ENCODE results near the gene DNASE1L1.
A peak's percentile ranks its signal among the peaks of the same experiment; 100 is the strongest.

The DNASE1L1 gene

DNA sequence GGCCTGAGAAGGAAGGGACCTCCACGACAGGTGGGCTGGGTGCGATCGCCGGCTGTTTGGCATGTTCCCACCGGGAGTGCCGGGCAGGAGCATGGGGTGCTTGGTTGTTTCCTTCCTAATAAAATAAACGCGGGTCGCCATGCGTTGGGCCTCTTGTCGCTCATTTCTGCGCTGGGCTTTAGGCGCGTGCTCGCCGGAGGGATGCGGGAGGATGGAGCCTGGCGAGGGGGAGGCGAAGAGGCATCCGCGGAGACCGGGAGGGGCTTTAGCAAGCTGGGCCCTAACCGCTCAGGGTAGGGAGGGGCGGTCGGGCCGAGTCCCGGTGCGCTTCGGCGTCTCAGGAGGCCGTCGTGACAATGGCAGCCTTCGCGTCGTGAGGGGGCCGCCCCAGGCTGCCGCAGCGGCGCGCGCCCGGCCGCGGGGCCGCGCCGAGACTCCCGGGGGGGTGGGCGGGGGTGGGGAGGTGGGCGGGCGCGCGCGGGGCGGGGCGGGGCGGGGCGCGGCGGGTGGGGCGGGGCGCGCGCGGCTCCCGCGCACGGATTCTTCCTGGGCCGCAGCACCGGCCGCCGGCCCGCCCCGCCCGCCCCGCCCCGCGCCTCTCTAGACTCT is 27.4 kb upstream of the DNASE1L1 start:
- no peak for DNase-seq

DNA sequence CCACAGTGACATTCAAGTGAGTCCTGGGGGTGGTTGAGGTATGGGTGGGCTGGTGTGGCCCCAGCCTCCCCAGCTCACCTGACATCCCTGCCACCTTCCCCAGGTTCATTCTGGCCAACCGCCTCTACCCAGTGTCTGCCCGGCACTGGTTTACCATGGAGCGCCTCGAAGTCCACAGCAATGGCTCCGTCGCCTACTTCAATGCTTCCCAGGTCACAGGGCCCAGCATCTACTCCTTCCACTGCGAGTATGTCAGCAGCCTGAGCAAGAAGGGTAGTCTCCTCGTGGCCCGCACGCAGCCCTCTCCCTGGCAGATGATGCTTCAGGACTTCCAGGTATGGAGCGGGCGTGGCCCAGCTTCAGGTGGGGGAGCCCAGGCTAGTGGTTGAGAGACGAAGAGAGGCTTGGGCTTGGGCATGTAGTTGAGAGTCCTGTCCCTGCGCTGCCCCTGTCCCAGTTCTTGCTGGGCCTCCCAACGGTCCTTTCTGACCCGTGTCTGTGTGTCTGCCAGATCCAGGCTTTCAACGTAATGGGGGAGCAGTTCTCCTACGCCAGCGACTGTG is 26.2 kb upstream of the DNASE1L1 start:
- DNase-seq, result no peak

DNA sequence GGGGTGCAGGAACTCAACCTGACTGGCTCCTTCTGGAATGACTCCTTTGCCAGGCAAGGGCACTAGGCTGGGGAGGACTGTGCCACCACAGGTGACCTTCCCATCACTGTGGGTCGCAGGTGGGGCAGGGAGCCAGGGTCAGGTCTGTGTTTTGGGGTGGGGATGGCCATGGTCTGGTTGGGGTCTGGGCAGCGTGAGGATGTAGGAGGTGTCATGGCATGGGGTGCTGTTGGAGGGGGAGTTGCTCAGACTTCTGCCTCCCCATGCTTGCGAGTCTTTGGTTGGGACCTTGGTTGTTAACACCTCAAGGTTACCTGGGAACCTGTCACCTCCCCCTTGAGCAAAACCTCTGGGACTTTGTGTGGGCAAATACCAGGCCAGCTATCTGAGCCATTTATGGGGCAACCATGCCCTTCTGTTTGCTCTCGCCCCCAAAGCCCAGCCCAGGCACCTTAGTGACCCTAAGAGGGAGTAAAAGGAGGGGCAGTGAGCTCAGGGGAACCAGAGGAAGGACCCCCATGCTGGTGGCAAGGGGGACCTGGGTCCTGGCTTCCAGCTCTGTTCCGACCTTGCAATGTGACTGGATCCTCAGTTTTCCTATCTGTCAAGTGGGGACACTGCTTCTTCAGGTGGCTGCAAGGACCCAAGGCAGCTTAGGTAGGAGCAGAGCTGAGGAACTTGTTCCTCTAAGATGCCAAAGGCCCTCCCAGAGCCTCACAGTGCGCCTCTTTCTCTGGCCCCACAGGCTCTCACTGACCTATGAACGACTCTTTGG is 25.5 kb upstream of the DNASE1L1 start:
- DNase-seq, result no peak

DNA sequence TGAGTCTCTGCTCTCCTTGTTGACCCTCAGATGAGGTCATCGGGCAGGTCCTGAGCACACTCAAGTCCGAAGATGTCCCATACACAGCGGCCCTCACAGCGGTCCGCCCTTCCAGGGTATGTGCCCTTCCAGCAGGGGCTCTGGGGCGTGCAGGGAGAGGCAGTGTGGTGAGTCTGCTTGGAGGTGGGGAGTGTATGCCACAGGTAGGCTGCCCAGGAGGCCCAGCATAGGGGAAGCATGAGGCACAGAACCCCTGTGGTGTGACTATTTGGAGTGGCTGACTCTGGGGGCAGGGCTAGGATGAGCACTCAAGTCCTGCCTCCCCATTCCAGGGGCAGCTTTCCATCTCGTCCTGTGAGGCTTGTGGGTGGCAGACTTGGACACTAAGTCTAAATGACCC is 24.6 kb upstream of the DNASE1L1 start:
- no peak for DNase-seq

DNA sequence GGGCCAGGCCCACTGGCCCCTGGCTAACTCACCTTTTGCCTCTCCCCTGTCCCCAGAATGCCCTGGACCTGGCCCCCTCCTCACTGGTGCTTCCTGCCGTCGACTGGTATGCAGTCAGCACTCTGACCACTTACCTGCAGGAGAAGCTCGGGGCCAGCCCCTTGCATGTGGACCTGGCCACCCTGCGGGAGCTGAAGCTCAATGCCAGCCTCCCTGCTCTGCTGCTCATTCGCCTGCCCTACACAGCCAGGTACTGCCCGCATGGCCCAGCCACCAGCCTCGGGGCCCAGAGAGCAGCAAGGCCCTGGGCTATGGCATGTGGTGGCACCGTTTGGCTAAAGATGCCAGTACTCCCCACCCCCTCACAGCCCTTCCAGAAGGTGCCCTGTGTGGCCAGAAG is 23.2 kb upstream of the DNASE1L1 start:
- no peak for DNase-seq

DNA sequence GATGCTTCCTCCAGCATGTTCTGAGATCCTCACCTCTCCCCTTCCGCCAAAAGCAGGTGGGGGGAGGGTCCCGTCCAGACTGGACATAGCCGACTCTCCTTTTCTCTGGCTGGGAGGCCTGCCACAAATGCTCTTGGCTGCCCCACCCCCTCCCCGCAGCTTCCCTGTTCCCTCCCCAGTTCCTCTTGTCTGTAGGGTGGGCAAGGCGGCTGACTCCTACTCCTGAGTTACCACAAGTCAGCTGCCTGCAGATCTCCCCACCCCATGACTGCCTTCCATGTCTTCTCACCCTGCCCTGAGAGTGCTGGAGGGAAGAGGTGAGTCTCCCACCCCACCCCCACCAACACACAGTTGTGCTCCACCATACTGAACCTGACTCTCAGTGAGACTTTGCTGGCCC is 22.3 kb upstream of the DNASE1L1 start:
- no peak for DNase-seq

DNA sequence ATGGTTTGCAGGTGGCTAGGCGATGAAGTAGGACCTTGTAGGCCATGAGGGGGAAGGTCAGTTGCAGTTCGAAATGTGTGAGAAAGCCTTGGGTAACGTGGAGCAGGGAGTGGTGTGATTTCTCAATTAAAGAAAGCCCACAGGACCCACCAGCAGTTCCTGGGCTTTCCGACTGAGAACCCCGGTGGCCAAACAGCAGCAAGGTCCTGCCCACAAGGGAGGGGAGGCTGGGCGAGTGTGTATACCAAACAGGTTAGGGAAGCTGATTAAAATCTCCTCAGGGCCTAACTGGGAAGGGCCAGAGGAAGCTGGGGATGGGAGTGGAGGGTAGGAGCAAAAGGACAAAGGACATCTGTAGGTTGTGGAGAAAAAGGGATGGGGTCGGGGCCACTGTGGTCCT is 21.9 kb upstream of the DNASE1L1 start:
- no peak for DNase-seq

DNA sequence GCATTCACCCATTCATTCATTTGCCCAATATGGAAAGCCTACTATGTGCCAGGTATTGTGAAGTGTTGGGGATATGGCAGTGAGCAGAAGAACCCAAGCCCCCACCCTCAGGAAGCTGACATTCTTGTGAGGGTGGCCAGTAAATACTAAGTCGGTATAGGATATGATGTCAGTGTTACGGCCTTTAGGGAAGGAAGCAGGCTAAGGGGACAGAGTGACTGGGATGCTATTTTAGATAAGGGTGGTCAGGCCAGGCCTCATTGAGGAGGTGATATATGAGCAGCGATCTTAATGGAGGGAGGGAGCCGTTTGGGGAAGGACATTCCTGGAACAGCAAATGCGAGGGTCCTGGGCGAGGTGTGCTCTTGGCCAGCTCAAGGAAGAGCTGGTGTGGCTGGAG is 21.4 kb upstream of the DNASE1L1 start:
- no peak for DNase-seq

DNA sequence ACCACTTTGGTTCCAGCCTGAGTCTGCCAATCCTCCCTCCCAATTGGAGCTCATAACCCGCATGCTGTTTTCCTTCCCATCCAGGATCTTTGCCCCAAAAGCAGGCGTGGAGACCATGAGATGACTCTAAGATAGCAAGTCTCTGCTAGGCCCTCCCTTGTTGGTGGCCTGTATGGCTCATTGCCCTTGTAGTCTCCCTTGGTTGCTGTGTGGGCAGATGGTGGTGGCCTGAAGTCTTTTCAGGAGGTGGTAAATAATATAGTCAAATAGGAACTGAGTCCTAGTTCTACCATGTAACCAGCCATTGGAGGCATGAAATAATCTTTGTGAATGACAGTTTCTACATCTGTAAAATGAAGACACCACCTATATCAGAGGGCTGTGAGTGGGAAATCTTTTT is 20.7 kb upstream of the DNASE1L1 start:
- DNase-seq, result no peak

DNA sequence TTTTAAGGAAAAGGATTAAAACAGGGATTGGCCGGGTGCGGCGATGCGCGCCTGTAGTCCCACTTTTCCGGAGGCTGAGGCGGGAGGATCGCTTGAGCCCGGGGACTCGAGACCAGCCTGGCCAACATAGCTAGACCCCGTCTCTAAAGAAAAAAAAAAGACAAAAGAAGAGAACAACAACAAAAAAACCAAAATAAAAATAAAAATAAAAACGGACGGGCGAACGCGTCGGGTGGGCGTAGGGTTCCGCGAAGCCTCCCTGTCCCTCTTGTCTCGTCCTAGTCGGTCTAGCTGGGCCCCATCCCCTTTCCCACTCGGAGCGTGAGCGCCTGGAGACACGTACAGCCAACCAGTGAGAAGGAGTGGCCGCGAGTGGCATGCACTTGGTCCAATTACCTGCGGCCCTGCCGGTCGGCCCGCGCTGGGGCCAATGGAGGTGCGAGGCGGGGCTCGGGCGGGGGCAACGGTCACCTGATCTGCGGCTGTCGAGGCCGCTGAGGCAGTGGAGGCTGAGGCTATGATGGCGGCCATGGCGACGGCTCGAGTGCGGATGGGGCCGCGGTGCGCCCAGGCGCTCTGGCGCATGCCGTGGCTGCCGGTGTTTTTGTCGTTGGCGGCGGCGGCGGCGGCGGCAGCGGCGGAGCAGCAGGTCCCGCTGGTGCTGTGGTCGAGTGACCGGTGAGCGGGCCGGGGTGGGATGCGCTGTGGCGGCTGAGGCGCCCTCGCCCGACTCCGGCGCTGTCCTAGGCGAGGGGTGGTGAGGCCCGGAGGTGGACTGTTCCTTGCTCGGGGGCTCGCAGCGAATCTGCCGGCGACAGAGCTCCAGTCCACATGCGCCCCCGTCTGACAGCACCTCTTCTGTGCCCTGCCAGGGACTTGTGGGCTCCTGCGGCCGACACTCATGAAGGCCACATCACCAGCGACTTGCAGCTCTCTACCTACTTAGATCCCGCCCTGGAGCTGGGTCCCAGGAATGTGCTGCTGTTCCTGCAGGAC is 19.4 kb upstream of the DNASE1L1 start, which contains the start of gene ATP6AP1:
TSS of gene ATP6AP1 (plus strand) at position 502 of the 996 bp plus-strand sequence. CDS start at position 518, 16 bp downstream.
- peak; percentile 91 for DNase-seq

DNA sequence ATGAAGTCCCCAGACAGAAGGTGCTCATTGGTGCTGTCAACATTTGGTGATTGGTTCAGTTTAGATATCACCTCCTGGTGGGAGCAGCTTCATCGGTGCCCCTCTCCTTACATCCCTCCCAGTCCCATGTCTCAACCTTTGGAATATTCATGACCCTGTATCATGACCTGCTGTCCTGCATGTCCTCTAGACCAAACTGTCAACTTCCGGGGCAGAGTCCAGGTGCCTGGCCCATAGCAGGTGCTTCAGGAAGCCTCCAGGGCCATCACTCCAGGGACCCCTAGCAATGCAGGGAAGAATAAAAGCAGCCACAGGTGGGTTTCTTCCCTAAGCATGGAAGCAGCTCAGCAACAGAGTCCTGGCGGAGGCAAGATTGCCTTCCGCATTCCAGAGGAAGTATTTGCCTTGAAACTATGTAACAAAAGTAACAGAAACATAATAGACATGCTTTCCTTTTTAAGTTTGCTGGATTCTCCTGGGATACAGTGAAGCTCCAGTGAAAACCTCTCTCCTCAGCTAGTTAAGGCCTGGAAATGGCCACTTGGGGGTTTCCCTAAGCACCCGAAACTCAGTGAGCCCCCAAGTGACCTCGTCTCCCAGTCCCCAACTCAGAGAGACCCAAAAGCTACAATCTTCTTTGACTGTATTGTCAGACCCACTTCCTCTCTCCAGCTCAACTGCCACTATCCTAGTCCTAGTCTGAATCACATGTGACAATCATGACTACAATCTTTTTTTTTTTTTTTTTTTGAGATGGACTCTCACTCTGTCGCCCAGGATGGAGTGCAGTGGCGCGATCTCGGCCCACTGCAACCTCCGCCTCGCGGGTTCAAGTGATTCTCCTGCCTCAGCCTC is 18.1 kb upstream of the DNASE1L1 start:
- DNase-seq, result no peak

DNA sequence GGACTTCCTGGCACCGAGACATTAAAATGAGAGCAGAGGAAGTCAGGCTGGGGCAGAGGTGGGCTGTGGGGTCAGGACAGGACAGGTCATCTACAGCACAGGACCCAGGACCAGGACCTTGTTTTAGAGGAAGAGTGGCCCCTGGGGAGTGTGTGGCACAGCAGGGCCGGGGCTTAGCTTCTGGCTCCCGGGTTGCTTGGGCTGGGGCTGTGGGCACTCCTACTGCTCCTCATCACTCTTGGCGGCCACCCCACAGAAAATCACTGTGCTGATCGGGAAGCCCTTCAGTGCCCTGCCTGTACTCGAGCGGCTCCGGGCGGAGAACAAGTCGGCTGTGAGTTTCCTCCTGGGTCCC is 11.3 kb upstream of the DNASE1L1 start:
- DNase-seq, result no peak

DNA sequence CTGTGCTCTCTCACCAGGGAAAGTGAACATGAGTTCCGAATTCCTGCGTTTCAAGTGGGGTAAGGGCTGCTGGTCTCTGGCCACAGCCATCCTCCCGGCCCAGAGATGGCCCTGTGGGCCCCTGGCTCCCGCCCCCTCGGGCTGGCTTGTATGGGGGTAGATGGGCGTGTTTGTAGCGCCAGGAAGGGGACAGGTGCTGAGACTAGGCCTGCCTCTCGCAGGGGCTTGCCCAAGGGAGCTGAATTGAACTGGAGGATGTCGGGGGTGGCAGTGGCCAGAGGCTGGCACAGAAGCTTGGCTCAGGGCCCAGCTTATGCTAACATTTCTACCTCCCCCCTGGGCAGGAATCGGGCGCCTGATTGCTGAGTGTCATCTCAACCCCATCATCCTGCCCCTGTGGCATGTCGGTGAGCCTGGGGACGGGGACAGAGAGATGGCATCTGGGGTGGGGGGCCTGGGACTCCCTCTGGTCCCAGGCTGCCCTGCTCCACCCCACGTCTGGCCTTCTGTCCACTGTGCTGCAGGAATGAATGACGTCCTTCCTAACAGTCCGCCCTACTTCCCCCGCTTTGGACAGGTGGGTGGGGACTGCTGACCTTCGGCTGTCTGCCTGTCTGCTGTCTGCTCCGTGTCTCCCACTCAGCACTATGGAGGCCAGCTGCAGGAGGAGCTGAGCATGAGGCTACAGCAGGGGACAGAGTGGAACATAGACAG is 10.8 kb upstream of the DNASE1L1 start:
- no peak for DNase-seq

DNA sequence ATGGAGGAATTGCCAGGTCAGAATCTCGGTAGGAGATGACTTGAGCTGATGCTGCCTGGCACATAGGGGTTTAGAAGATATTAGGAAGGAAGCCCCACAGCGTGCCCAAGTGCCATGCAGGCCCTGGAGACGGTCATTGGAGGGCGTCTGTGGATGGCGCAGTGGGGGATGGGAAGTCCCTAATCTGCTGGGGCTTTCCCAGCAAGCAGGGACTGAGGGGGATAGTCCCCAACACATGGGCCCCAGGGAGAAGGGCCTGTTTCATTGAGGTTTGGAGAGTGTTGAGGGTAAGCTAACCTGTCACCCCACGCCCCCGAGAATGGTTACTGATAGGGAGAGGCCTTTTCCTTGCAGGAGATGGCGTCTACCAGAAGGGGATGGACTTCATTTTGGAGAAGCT is 10.1 kb upstream of the DNASE1L1 start:
- no peak for DNase-seq

DNA sequence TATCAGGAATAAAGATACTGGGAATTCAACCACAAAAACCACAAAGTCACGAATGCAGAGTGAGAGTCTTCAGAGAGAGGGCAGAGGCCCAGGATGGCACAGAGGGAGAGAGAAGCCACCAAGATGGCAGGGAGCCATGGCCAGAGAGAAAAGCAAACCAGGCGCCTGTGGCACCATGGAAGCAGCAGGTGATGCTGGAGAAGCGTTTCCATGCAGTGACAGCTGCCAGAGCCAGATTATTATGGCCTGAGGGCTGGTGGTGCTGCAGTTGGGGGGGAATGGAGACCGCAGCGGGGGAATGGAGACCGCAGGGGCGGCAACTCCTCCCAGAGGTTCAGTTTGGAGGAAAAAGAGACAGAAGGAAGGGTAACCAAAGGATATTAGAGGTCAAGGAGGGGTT is 8.1 kb upstream of the DNASE1L1 start:
- DNase-seq, result no peak

DNA sequence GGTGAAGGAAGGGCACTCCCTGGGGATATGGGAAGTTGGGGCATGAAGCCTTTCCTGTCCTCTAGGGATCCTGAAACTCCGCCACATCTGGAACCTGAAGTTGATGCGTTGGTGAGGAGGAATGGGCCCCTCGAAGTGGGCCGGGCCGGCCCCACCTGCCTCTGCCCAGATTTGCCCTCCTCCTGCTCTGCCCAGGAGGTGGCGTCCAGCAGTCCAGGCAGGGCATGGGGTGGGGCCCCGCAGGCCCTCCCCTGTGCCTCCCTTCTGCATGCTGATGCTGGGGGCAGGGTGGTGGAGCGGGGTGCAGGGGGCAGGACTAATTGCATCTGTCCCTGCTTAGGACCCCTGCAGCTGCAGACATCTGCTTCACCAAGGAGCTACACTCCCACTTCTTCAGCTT is 4.1 kb upstream of the DNASE1L1 start:
- no peak for DNase-seq

DNA sequence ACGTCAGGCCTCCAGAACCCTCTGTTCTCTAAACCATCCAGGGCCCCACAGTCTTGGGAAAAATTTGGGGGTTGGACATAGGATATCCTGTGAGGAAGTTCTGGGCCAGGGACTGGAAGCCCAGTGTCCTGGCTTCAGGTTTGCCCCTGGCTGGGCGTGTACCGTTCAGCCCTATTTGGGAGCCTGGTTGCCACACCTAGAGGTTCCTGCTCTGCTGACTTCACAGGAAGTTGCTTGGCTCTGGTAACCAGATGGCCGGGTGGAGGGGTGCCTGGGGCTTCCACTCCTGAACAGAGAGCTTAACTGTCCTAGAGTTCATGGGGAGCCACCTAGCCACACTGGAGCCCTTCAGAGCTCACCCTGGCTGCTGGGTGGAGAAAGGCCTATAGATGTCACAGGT is 3.4 kb upstream of the DNASE1L1 start:
- no peak for DNase-seq

DNA sequence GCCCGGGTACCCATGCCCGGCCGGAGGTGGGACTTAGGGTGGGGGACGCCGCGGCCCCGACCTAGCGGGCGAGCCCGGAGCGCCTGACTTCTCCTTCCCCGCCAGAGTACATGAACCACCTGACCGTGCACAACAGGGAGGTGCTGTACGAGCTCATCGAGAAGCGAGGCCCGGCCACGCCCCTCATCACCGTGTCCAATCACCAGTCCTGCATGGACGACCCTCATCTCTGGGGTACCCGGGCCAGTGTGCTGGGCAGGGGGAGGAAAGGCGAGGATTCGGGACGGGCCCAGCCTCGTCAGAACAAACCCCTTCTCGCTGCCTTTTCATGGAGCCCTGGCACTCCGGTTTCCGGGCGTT is 2.9 kb upstream of the DNASE1L1 start:
- peak; percentile 60 for DNase-seq

DNA sequence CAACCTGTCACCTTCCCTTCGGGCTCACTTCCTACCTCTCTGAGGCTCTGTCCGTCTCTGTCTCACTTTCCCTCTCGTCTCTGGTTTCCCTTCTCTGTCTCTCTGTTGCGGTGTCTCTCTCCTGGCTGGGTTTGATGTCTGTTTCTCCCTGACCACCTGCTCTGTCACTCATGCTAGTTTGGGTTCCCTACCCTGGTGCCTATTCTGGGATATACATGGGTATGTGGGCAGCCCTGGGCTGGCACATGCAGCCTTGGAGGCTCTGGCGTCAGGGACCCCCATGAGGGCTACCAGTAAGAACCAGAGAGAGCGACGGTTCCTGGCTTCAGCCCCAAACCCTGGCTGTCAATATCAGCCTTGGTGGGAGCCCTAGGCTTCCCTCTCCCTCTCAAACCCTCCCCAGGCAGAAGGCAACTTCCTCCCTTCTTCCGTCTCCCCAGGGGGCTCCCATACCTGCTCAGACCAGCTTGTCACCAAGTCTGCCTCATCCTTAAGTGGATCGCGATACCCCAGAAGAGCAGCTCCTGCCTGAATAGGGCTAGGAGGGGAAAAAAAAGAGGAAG is 314 bp downstream of the DNASE1L1 start:
- DNase-seq, result no peak

DNA sequence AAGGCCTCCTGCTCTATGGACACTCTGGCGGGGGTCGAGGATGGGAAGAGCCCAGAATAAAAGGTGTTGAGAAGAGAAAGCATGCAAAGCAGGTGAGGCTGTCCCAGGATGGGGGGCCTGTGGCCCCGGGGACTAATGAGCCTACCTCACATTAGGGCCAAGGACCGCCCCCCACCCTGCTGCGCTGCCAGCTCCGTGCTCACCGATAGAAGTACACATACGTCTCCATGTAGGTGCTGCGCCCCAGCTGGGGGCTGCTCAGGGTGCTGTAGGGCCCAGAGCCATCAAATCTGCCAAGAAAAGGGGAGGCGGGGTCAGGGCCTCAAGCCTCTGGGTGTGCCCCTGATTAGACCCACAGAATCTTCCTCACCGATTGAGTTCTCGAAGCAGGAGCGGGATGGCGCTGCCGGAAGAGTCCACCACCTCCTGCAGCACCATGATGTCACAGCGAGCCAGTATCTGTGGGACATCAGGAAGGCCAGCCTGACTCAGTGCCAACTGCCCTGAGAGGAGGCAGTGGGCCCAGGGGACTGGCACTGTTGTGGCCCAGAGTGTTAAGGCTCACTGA is 4.3 kb downstream of the DNASE1L1 start:
- no peak for DNase-seq

DNA sequence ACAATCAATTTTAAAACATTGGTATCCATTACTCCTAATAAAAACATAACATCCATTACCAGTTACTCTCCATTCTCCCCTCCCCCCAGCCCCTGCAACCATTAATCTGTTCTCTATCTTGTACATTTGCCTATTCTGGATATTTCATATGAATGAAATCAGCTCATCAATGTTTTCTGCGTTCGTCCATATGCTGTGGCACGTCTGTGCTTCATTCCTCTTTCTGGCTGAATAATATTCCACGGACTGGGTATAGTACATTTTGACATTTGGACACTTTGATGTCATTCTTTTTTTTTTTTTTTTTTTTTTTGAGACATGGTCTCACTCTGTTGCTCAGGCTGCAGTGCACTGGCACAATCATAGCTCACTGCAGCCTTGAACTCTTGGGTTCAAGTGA is 5.2 kb downstream of the DNASE1L1 start:
- DNase-seq, result no peak

Measured in NCI-H226 (cell line).